HEK293 (cell line): ENCODE data around the gene TSLP.

Experiments used
- CTCF ChIA-PET: fragments of 350-600 bp; formaldehyde crosslinking; extraction: SDS; loops from one replicate; lab custom pipeline; 2021; ENCODE audit warnings: antibody characterized with exemption; lab: Yijun Ruan, JAX
- POLR2A ChIA-PET: fragments of 300-600 bp; formaldehyde crosslinking; extraction: SDS; loops from one replicate; lab custom pipeline; 2020; ENCODE audit warnings: antibody characterized with exemption, inconsistent platforms; lab: Yijun Ruan, JAX
- H3K27ac ChIP-seq: fragments of 200-500 bp; sonication (Bioruptor generic); 2 replicates; pipeline ENCODE4 v1.5.1; 2014; ENCODE audit warnings: low read depth, low read length, control low read depth, inconsistent platforms; ENCODE audit errors: extremely low read depth
- H3K36me3 ChIP-seq, 2 experiments: fragments of 200-500 bp in 1 of 2; sonication (Bioruptor generic) in 1 of 2; 1 replicate in 1 of 2; 2 replicates in 1 of 2; pipeline ENCODE4 v1.5.1; 2014 to 2017; ENCODE audit warnings: inconsistent platforms in 2 of 2, low read length in 2 of 2; ENCODE audit not compliant: control insufficient read depth in 2 of 2, insufficient read depth in 1 of 2
- H3K4me1 ChIP-seq: fragments of 200-500 bp; sonication (Bioruptor generic); 2 replicates; pipeline ENCODE4 v1.5.1; 2014; ENCODE audit warnings: mild to moderate bottlenecking, low read length, inconsistent platforms; ENCODE audit not compliant: control insufficient read depth, insufficient read depth
- H3K4me3 ChIP-seq: 2 replicates; pipeline ENCODE4 v1.5.1; 2011; ENCODE audit warnings: low read depth, mild to moderate bottlenecking, control low read depth, low read length, moderate library complexity
- H3K9me3 ChIP-seq: fragments of 200-500 bp; sonication (Bioruptor generic); 2 replicates; pipeline ENCODE4 v1.5.1; 2014; ENCODE audit warnings: low read depth, low read length, inconsistent platforms; ENCODE audit not compliant: control insufficient read depth, insufficient read depth
- EGR2 ChIP-seq: fragments of 450-650 bp; formaldehyde crosslinking; IDR thresholded peaks from 2 replicates; pipeline ENCODE4 v1.5.1; 2016; ENCODE audit warnings: low read depth, missing biosample characterization, missing genetic modification characterization
- FEZF1 ChIP-seq: fragments of 450-650 bp; formaldehyde crosslinking; IDR thresholded peaks from 2 replicates; pipeline ENCODE4 v1.5.1; 2016; ENCODE audit warnings: missing biosample characterization, missing genetic modification characterization
- HOXD13 ChIP-seq: sonication (generic); formaldehyde crosslinking; IDR thresholded peaks from 2 replicates; pipeline ENCODE4 v1.8.0; 2022; ENCODE audit warnings: missing genetic modification reagents, borderline replicate concordance
- IKZF3 ChIP-seq: fragments of 450-650 bp; IDR thresholded peaks from 2 replicates; pipeline ENCODE4 v1.5.0; 2018; ENCODE audit warnings: missing biosample characterization, mild to moderate bottlenecking, missing genetic modification characterization, moderate library complexity
- KLF9 ChIP-seq: fragments of 450-650 bp; formaldehyde crosslinking; IDR thresholded peaks from 2 replicates; pipeline ENCODE4 v1.5.1; 2016; ENCODE audit warnings: missing biosample characterization, missing genetic modification characterization, low read depth
- OVOL3 ChIP-seq: fragments of 450-650 bp; formaldehyde crosslinking; IDR thresholded peaks from 2 replicates; pipeline ENCODE4 v1.5.1; 2016; ENCODE audit warnings: missing biosample characterization, missing genetic modification characterization
- ZBTB17 ChIP-seq: fragments of 450-650 bp; formaldehyde crosslinking; IDR thresholded peaks from 2 replicates; pipeline ENCODE4 v1.5.1; 2016; ENCODE audit warnings: missing biosample characterization, missing genetic modification characterization
- ZBTB21 ChIP-seq: fragments of 450-650 bp; formaldehyde crosslinking; IDR thresholded peaks from 2 replicates; pipeline ENCODE4 v1.5.1; 2017; ENCODE audit warnings: missing biosample characterization, missing genetic modification characterization
- ZFHX2 ChIP-seq: fragments of 450-650 bp; formaldehyde crosslinking; conservative IDR thresholded peaks from 2 replicates; pipeline ENCODE4 v1.5.1; 2016; ENCODE audit warnings: missing biosample characterization, missing genetic modification characterization
- ZFP37 ChIP-seq: fragments of 450-650 bp; formaldehyde crosslinking; IDR thresholded peaks from 2 replicates; pipeline ENCODE4 v1.5.1; 2016; ENCODE audit warnings: missing biosample characterization, missing genetic modification characterization
- ZIC2 ChIP-seq: fragments of 450-650 bp; formaldehyde crosslinking; IDR thresholded peaks from 2 replicates; pipeline ENCODE4 v1.5.1; 2016; ENCODE audit warnings: missing biosample characterization, missing genetic modification characterization
- ZNF140 ChIP-seq: fragments of 450-650 bp; formaldehyde crosslinking; IDR thresholded peaks from 2 replicates; pipeline ENCODE4 v1.5.1; 2016; ENCODE audit warnings: missing biosample characterization, missing genetic modification characterization
- ZNF169 ChIP-seq: fragments of 450-650 bp; formaldehyde crosslinking; IDR thresholded peaks from 2 replicates; pipeline ENCODE4 v1.5.1; 2016; ENCODE audit warnings: missing biosample characterization, missing genetic modification characterization
- ZNF174 ChIP-seq: fragments of 450-650 bp; formaldehyde crosslinking; IDR thresholded peaks from 2 replicates; pipeline ENCODE4 v1.5.0; 2017; ENCODE audit warnings: missing biosample characterization, mild to moderate bottlenecking, missing genetic modification characterization
- ZNF19 ChIP-seq: fragments of 450-650 bp; formaldehyde crosslinking; IDR thresholded peaks from 2 replicates; pipeline ENCODE4; 2016; ENCODE audit warnings: missing biosample characterization, missing genetic modification characterization, low read depth
- ZNF202 ChIP-seq: fragments of 450-650 bp; formaldehyde crosslinking; IDR thresholded peaks from 2 replicates; pipeline ENCODE4 v1.5.1; 2016; ENCODE audit warnings: missing biosample characterization, missing genetic modification characterization, borderline replicate concordance
- ZNF311 ChIP-seq: fragments of 450-650 bp; formaldehyde crosslinking; IDR thresholded peaks from 2 replicates; pipeline ENCODE4 v1.5.1; 2017; ENCODE audit warnings: missing biosample characterization, missing genetic modification characterization, borderline replicate concordance
- ZNF37A ChIP-seq: fragments of 450-650 bp; IDR thresholded peaks from 2 replicates; pipeline ENCODE4 v1.5.1; 2018; ENCODE audit warnings: missing biosample characterization, missing genetic modification characterization
- ZNF521 ChIP-seq: fragments of 450-650 bp; formaldehyde crosslinking; IDR thresholded peaks from 2 replicates; pipeline ENCODE4 v1.5.1; 2017; ENCODE audit warnings: missing biosample characterization, mild to moderate bottlenecking, missing genetic modification characterization
- ZNF560 ChIP-seq: fragments of 450-650 bp; formaldehyde crosslinking; IDR thresholded peaks from 2 replicates; pipeline ENCODE4 v1.5.1; 2017; ENCODE audit warnings: missing biosample characterization, missing genetic modification characterization, borderline replicate concordance
- ZNF561 ChIP-seq: fragments of 450-650 bp; IDR thresholded peaks from 2 replicates; pipeline ENCODE4 v1.5.1; 2018; ENCODE audit warnings: missing biosample characterization, missing genetic modification characterization, borderline replicate concordance
- ZNF571 ChIP-seq: fragments of 450-650 bp; formaldehyde crosslinking; IDR thresholded peaks from 2 replicates; pipeline ENCODE4 v1.5.0; 2017; ENCODE audit warnings: missing biosample characterization, missing genetic modification characterization
- ZNF658 ChIP-seq: fragments of 450-650 bp; formaldehyde crosslinking; IDR thresholded peaks from 2 replicates; pipeline ENCODE4; 2016; ENCODE audit warnings: missing biosample characterization, missing genetic modification characterization
- ZNF670 ChIP-seq: fragments of 450-650 bp; formaldehyde crosslinking; IDR thresholded peaks from 2 replicates; pipeline ENCODE4 v1.5.1; 2016; ENCODE audit warnings: missing biosample characterization, missing genetic modification characterization, low read depth
- ZNF76 ChIP-seq: fragments of 450-650 bp; formaldehyde crosslinking; IDR thresholded peaks from 2 replicates; pipeline ENCODE4; 2016; ENCODE audit warnings: low read depth, missing biosample characterization, missing genetic modification characterization, borderline replicate concordance
- ZNF792 ChIP-seq: fragments of 450-650 bp; formaldehyde crosslinking; IDR thresholded peaks from 2 replicates; pipeline ENCODE4 v1.5.1; 2016; ENCODE audit warnings: missing biosample characterization, missing genetic modification characterization

Gene TSLP

GRCh38 chr5:111119856-111120255 lies 48.3 kb downstream of the TSLP start:
- no peak overlapping the region for H3K4me3 ChIP-seq
- no peaks in the 10 kb centered on the region for H3K4me1 ChIP-seq
- peaks cover 27 to 61% of the 10 kb centered on the region in 2 experiments for H3K36me3 ChIP-seq
- POLR2A ChIA-PET, result no interaction called here
- H3K9me3 ChIP-seq, result no peaks in the 10 kb centered on the region
- TF ChIP-seq OVOL3 (tag by site-specific recombination) (no peak), ZNF670 (tag by site-specific recombination) (no peak), ZFHX2 (tag by site-specific recombination) (no peak), EGR2 (tag by site-specific recombination) (no peak), ZFP37 (tag by site-specific recombination) (no peak)
- TF ChIP-seq, all 188 proteins: peak for 0
- CTCF ChIA-PET, result no interaction called here
- no peak overlapping the region for H3K27ac ChIP-seq

- Histone ChIP-seq H3K36me3 (peaks cover 31 to 65% of the 10 kb centered on the region in 2 experiments), H3K4me1 (no peaks in the 10 kb centered on the region), H3K9me3 (no peaks in the 10 kb centered on the region), H3K27ac (no peak overlapping the region), H3K4me3 (no peak overlapping the region)
- TF ChIP-seq ZIC2 (tag by site-specific recombination), result no peak
- TF ChIP-seq ZNF174 (tag by site-specific recombination), result no peak
- TF ChIP-seq ZBTB21 (tag by site-specific recombination), result no peak
- no peak for TF ChIP-seq ZNF169 (tag by site-specific recombination)
- TF ChIP-seq KLF9, result no peak
- no peak for TF ChIP-seq HOXD13 (CRISPR knock-in tag)
- TF ChIP-seq ZNF521 (tag by site-specific recombination), result no peak
- no peak for TF ChIP-seq ZNF571 (tag by site-specific recombination)
- ChIA-PET POLR2A (no interaction called here), CTCF (interaction anchor here (0.7 kb wide), 1 partner anchor 438 kb away, joined by 4 read pairs; no protein-coding TSS in a partner anchor)
Measured at GRCh38 chr5:111120911-111121310, 49.4 kb downstream of the TSLP start.

GRCh38 chr5:111121926-111122325 lies 50.4 kb downstream of the TSLP start:
- TF ChIP-seq ZNF571 (tag by site-specific recombination) (no peak), ZNF792 (no peak), ZNF561 (no peak), ZNF37A (tag by site-specific recombination) (no peak), ZNF202 (tag by site-specific recombination) (no peak), ZNF560 (no peak), ZNF19 (tag by site-specific recombination) (no peak), ZNF76 (tag by site-specific recombination) (no peak), FEZF1 (tag by site-specific recombination) (no peak), ZNF311 (tag by site-specific recombination) (no peak), ZBTB17 (no peak), ZNF140 (tag by site-specific recombination) (no peak), ZFHX2 (tag by site-specific recombination) (no peak), IKZF3 (tag by site-specific recombination) (no peak), ZNF658 (tag by site-specific recombination) (no peak)
- H3K36me3 ChIP-seq, result peaks cover 33 to 75% of the 10 kb centered on the region in 2 experiments

More at GRCh38 chr5:111121926-111122325, 50.4 kb downstream of the TSLP start:
- ChIA-PET POLR2A (no interaction called here), CTCF (no interaction called here)
- no peaks in the 10 kb centered on the region for H3K4me1 ChIP-seq
- no peak overlapping the region for H3K27ac ChIP-seq
- no peaks in the 10 kb centered on the region for H3K9me3 ChIP-seq
- no peak overlapping the region for H3K4me3 ChIP-seq
